Measurements from ENCODE around the gene QRFP.

The QRFP gene, protein sequence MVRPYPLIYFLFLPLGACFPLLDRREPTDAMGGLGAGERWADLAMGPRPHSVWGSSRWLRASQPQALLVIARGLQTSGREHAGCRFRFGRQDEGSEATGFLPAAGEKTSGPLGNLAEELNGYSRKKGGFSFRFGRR

DNA sequence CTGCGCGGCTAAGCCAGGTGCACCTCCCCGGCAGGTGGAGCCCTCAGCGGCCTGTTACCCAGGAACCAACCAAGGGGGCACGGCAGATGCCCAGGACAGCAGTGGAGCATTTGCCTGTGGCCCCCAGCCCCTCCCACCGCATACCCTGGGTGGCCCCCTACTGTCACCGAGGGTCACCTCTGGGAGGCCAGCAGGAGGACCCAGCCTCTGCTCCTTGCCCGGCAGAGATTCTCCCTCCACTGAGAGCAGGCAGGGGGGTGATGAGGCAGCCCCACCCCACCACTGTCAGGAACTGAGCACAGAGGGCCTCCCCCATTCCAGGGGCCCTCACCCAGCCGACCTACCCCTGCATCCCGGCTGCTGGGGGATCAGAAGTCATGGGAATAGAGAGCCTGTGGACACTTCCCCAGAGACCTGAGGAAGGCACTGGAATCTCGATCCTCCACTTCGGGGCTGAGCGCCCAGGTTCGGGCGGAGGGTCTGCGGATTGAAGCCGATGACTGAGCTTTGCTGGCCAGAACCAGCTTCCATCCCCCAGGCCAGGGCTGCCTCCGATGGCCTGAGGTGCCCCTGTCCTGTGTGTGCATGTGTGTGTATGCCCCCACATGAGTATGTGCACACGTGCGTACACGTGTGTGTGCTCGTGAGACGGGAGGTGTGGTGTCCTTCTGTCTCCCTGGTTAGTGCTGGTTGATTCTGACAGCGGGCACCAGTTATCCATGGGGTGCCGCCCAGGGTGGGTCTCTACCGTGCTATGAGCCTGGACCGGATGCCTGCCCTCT, at the start of gene QRFP:
Gene QRFP, minus strand, starts transcription at position 580 of the 782 bp plus-strand sequence. CDS start 2,974 bp downstream, outside the sequence.
- no peaks in the 10 kb centered on the region for H3K4me1 Mint-ChIP-seq (ENCODE audit: low read depth)
- DNase-seq (ENCODE audit: low spot score) = no peak
- H3K4me3 Mint-ChIP-seq = no peak within 1 kb of the TSS
- no peaks in the 10 kb centered on the region for H3K9me3 Mint-ChIP-seq
- no peaks in the 10 kb centered on the region for H3K27me3 Mint-ChIP-seq (ENCODE audit: low read depth)
- no peaks in the 10 kb centered on the region for H3K36me3 Mint-ChIP-seq (ENCODE audit: low read depth)
- H3K27ac Mint-ChIP-seq = no peak within 1 kb of the TSS

DNA sequence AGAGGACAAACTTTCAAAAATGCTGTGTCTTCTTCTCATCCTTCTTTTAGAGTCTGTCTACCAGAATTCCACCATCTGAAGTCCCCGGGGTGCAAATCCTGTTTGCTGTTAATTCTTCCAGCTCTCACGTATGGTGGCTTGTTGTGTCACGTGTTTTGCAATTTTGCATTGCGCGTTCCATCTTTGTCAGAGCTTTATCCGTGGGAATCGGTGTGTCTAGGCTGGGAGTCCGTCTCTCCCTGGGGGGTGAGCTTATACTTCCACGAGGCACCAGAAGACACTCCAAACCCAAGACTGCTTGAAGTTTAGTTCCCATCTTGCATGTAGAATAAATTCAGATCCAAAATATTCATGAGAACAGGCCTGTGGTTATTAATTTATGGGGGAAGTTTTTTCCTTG, 48.6 kb upstream of the QRFP start:
- Mint-ChIP-seq H3K36me3 (ENCODE audit: low read depth) (no peaks in the 10 kb centered on the region), H3K4me3 (no peak overlapping the region), H3K27ac (no peak overlapping the region), H3K4me1 (ENCODE audit: low read depth) (peaks cover 4% of the 10 kb centered on the region), H3K9me3 (no peaks in the 10 kb centered on the region), H3K27me3 (ENCODE audit: low read depth) (peaks cover 27% of the 10 kb centered on the region)
- DNase-seq (ENCODE audit: low spot score) = no peak

DNA sequence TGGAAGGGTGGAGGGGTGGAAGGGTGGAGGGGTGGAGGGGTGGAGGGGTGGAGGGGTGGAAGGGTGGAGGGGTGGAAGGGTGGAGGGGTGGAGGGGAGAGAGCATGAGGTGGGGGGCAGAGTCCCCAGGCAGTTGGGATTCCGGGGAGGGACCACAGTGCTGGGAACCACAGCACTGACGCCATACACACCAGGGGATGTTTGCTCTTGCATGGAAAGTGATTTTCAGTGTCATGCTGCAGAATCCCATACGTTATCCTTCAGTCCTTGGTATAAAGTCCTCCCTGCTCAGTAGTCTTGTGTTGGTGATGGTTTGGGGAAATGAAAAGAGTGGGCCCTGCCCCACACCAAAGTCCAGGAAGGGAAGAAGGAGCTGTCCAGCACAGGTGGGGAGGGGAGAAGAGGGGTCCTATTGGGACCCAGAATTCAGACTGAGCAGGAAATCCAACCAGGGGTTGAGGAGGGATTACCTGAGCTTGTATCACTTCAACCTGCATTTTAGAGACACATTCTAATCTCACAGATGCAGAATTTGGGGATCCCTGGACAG, 48.0 kb upstream of the QRFP start:
- peaks cover 27% of the 10 kb centered on the region for H3K27me3 Mint-ChIP-seq (ENCODE audit: low read depth)
- H3K9me3 Mint-ChIP-seq = no peaks in the 10 kb centered on the region
- H3K4me3 Mint-ChIP-seq = no peak overlapping the region
- H3K36me3 Mint-ChIP-seq (ENCODE audit: low read depth) = no peaks in the 10 kb centered on the region
- DNase-seq (ENCODE audit: low spot score) = no peak
- peaks cover 4% of the 10 kb centered on the region for H3K4me1 Mint-ChIP-seq (ENCODE audit: low read depth)
- H3K27ac Mint-ChIP-seq = no peak overlapping the region

DNA sequence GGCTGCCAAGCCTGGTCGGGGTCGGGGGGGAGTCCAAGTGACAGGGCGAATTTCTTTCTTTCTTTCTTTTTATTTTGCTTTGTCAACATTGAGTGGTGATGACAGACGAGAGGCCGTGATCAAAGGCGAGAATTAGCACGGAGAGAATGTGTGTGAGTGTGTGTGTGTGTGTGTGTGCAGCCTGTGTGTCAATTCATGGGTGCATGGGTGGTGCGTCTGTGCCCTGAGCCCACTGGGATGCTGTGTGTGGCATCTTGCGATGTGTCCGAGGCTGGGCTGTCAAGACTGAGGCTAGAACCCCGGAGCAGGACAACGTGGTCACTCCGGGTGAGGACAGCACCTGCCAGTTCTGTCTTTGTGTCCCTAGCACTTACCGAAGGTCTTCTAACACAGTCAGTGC, 47.2 kb upstream of the QRFP start:
- no peak overlapping the region for H3K27ac Mint-ChIP-seq

DNA sequence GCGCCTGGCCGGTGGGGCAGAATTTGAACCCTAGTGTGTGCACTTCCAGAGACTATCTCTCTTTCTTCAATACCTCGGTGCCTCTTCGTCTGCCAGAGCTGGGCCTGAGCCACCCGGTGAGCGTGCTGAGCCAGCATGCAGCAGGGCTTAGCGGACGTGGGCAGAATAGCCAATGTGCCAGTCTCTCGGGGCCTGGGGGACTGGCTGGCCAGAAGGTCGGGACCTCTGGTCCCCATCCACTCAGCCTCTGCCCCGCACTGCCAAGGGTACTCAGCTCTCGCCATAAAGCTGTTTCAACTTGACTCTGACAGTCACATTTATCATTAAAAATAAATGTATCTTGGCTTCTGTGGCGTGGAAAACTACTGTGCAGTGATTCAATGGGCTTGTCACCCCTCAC, 46.6 kb upstream of the QRFP start:
- H3K9me3 Mint-ChIP-seq = no peaks in the 10 kb centered on the region
- H3K27me3 Mint-ChIP-seq (ENCODE audit: low read depth) = peaks cover 30% of the 10 kb centered on the region
- H3K36me3 Mint-ChIP-seq (ENCODE audit: low read depth) = no peaks in the 10 kb centered on the region
- no peak overlapping the region for H3K27ac Mint-ChIP-seq
- H3K4me1 Mint-ChIP-seq (ENCODE audit: low read depth) = peaks cover 5% of the 10 kb centered on the region
- DNase-seq (ENCODE audit: low spot score) = no peak
- no peak overlapping the region for H3K4me3 Mint-ChIP-seq

More for the DNA sequence above, 47.2 kb upstream of the QRFP start:
- Mint-ChIP-seq H3K36me3 (ENCODE audit: low read depth) (no peaks in the 10 kb centered on the region), H3K9me3 (no peaks in the 10 kb centered on the region), H3K4me3 (no peak overlapping the region), H3K4me1 (ENCODE audit: low read depth) (peaks cover 5% of the 10 kb centered on the region), H3K27me3 (ENCODE audit: low read depth) (peaks cover 29% of the 10 kb centered on the region)
- no peak for DNase-seq (ENCODE audit: low spot score)

DNA sequence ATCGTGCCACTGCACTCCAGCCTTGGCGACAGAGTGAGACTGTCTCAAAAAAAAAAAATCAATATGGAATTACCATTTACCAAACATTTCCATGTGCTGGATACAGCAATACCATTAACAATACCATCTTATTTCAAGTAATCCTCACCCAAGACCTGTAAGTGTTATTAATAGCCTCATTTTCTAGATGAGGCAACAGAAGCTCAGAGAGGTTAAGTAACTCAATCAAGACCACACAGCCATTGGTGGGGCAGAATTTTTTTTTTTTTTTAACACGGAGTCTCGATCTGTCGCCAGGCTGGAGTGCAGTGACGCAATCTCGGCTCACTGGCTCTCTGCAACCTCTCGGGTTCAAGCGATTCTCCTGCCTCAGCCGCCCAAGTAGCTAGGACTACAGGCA, 46.1 kb upstream of the QRFP start:
- DNase-seq (ENCODE audit: low spot score) = no peak
- Mint-ChIP-seq H3K4me3 (no peak overlapping the region), H3K27ac (no peak overlapping the region), H3K36me3 (ENCODE audit: low read depth) (no peaks in the 10 kb centered on the region), H3K4me1 (ENCODE audit: low read depth) (peaks cover 5% of the 10 kb centered on the region), H3K9me3 (no peaks in the 10 kb centered on the region), H3K27me3 (ENCODE audit: low read depth) (peaks cover 32% of the 10 kb centered on the region)

DNA sequence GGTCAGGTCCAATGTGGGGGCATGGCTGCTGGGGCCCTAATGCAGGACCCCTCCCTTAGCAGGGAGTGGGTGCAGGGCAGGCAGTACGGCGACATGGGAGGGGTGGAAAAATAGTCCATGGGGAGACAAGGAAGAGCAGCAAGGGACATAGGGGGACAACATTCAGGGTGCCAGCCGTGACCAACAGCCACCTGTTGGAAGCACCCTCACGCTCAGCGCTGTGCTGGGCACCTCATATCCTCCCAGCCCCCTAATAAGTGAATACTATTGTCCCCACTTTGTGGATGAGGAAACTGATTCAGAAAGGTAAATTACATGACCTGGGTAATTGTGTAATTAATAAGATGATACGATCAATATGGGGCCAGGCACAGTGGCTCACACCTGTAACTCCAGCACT, 45.5 kb upstream of the QRFP start:
- Mint-ChIP-seq H3K4me1 (ENCODE audit: low read depth) (peaks cover 5% of the 10 kb centered on the region), H3K27ac (no peak overlapping the region), H3K4me3 (no peak overlapping the region), H3K36me3 (ENCODE audit: low read depth) (no peaks in the 10 kb centered on the region), H3K27me3 (ENCODE audit: low read depth) (peaks cover 35% of the 10 kb centered on the region), H3K9me3 (no peaks in the 10 kb centered on the region)
- no peak for DNase-seq (ENCODE audit: low spot score)

DNA sequence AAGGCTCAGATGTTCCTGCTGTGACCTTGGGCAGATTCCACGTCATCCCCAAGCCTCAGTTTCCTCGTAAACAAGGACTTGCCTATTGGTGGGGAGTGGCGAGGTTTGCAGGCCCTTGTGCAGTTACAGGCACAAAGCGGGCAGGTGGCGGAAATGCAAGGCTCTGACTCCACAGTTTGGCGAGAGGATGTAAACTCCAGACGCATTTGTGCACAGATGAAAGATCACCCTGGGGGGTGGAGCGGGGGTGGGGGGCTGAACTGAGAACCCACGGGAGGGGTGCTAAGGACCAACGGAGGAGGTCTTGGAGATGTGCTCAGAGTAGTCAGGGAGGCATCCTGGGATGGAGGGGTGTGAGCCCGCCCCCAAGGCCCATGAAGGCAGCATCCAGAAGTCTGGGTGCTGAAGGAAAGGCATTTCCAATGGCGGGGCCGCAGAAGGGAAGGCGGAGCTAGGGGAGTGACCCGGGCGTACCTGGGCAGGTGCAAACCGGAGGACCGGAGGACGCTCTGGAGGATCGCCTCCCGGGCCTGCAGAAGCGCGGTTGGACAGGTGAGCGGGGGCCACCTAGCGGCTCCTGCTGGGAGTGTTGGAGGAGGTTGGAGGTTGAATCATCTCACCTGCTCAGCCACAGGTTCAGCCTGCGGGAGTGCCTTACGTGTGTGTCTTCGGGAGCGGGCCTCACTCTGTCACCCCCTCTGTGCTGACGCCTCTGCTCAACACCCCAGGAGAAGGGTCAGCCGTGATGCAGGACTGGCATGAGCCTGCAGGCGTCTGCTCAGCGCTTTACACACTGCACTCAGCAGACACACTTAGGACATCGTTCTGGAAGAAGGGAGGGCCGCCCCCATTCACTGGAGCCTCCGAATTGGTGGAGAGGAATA, 44.3 kb upstream of the QRFP start:
- H3K4me3 Mint-ChIP-seq = no peak overlapping the region
- no peak overlapping the region for H3K27ac Mint-ChIP-seq
- peak; percentile 59 for DNase-seq (ENCODE audit: low spot score)
- H3K4me1 Mint-ChIP-seq (ENCODE audit: low read depth) = peaks cover 5% of the 10 kb centered on the region
- H3K9me3 Mint-ChIP-seq = no peaks in the 10 kb centered on the region
- H3K27me3 Mint-ChIP-seq (ENCODE audit: low read depth) = peaks cover 45% of the 10 kb centered on the region
- H3K36me3 Mint-ChIP-seq (ENCODE audit: low read depth) = no peaks in the 10 kb centered on the region

DNA sequence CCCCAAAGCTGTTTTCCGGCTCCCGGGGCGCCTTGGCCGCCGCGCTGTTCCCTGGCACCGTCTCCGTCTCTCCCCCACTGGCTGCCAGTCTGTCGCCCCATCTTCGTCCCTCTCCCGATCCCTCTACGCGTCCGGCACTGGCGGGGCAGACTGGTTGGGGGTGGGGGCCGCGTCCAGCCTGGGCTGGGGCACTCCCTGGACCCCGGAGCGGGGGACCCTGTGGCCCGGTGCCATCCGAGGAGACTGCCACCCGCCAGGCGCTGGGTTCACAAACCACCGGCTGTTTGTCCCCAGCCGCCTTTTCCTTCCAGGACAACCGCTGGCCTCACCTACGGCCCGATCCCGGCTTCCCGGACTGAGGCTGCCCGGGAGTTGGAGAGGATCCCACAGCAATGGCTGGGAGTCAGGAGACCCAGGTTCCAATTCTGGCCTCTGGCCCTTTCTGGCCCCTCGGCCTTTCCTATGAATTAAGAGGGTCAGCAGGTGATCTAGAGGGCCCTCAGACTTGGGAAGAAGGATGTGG, 43.5 kb upstream of the QRFP start:
- H3K9me3 Mint-ChIP-seq = no peaks in the 10 kb centered on the region
- no peak overlapping the region for H3K4me3 Mint-ChIP-seq
- DNase-seq (ENCODE audit: low spot score) = no peak
- H3K27me3 Mint-ChIP-seq (ENCODE audit: low read depth) = peaks cover 51% of the 10 kb centered on the region
- no peaks in the 10 kb centered on the region for H3K36me3 Mint-ChIP-seq (ENCODE audit: low read depth)
- no peak overlapping the region for H3K27ac Mint-ChIP-seq
- H3K4me1 Mint-ChIP-seq (ENCODE audit: low read depth) = peaks cover 5% of the 10 kb centered on the region

DNA sequence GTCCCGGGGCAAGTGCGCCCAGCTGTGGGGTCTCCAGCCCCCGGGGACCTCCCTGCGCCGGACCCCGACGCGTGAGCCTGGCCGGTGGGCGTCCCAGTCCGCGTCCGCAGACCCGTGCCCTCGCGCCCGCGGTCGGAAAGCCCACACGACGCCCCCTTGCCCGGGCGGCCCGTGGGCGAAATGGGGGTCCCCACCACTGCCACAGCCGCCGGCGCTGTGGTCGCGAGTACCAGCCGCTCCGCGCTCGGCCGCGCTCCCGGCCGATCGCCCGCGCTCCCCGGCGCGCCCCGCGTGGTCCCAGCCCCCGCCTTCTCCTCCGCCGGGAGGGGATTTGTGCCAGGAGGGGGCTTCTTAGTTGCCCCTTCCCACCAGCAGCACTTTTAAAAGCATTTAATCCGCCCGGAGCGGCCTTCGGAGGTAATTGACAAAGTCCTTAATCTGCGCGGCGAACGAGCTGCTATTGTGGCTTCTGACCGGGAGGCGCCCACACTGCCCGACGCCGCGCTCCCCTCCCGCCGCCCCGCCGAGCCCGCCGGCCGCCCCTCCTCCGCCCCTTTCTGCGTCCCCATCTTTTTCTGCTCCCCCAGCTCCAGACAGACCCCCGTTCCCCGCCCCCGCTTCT, 42.9 kb upstream of the QRFP start:
- no peak for DNase-seq (ENCODE audit: low spot score)
- Mint-ChIP-seq H3K27ac (no peak overlapping the region), H3K9me3 (no peaks in the 10 kb centered on the region), H3K36me3 (ENCODE audit: low read depth) (no peaks in the 10 kb centered on the region), H3K4me3 (no peak overlapping the region), H3K27me3 (ENCODE audit: low read depth) (peaks cover 55% of the 10 kb centered on the region), H3K4me1 (ENCODE audit: low read depth) (peaks cover 5% of the 10 kb centered on the region)

DNA sequence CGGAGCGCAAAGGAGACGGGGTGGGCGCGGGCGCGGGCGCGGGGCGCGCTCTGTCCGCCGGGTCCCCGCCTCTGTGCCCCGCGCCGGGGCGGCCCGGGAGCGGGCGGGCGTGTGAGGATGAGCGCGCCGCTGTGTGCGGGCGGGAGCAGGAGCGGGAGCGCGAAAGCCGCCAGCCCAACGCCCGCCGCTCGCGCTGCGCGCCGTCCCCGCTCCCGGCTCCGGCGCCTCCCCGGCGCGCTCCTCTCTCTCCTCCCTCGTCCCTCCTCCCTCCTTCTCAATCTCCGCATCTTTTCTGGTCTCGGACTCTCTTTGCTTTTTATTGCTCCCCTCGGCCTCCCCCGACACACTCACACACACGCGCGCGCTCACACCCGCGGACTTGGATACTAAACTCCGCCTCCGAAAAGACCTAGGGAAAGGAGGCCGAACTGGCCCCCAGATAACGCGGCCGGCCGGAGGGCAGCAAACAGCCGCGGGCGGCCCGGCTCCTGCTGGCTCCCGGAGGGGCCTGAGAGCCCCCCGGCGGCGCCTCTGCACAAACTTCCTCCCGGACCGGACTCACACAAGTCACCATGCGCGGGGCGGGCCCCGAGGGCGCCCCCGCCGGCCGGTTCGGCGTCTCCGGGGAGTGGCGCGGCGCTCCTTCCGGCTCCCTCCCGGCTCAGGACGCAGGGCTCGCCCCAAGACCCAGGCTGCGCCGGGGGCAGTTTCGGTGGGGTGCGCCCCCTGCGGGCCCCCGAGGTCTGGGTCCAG, 42.2 kb upstream of the QRFP start, which contains the start of gene FIBCD1:
Gene FIBCD1, minus strand, starts transcription at position 596 of the 753 bp plus-strand sequence. CDS start 640 bp downstream, outside the sequence.
- Mint-ChIP-seq H3K27me3 (ENCODE audit: low read depth) (peaks cover 54% of the 10 kb centered on the region), H3K9me3 (no peaks in the 10 kb centered on the region), H3K4me3 (peak within 1 kb of the TSS; percentile 77), H3K4me1 (ENCODE audit: low read depth) (peaks cover 5% of the 10 kb centered on the region), H3K27ac (no peak within 1 kb of the TSS), H3K36me3 (ENCODE audit: low read depth) (no peaks in the 10 kb centered on the region)
- peak; percentile 23 for DNase-seq (ENCODE audit: low spot score)

DNA sequence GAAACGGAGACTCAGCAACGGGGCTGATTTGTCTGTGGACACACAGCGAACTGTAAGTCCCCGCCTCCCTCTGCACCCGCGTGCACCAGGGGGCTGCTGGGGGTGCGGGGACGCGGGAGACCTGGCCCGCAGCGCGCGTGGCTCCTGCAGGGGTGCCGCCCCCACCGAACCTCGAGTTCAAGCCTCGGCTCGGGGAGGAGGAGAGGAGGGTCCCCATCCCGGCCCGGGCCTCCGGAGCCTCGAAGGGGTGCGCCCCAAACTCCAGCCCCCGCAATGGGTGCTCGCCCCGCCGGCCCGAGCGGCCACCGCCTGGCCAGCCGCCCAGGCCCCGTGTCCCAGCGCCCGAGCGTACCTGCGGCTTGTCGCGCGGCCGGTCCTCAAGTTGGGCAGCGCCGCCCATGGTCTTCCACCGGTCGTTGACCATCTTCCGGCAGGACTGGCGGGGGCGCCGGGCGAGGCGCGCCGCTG, 41.6 kb upstream of the QRFP start:
- Mint-ChIP-seq H3K27ac (no peak overlapping the region), H3K36me3 (ENCODE audit: low read depth) (no peaks in the 10 kb centered on the region), H3K9me3 (no peaks in the 10 kb centered on the region), H3K27me3 (ENCODE audit: low read depth) (peaks cover 53% of the 10 kb centered on the region), H3K4me1 (ENCODE audit: low read depth) (peaks cover 5% of the 10 kb centered on the region), H3K4me3 (peak overlapping the region; percentile 51)
- DNase-seq (ENCODE audit: low spot score) = no peak

Data from T-helper 2 cell treated with Interferon-gamma antibody and Interleukin-4, amounts not matched to agents 5 μg/mL and 100 μg/mL, for 36 hours (primary cell).